Measurements from ENCODE around the gene EMX2.
"Not testable (repeated sequence)": the region's sequence is repeated elsewhere in the genome, so short reads cannot be mapped to it uniquely, and the experiment has no call there.

The EMX2 gene

DNA sequence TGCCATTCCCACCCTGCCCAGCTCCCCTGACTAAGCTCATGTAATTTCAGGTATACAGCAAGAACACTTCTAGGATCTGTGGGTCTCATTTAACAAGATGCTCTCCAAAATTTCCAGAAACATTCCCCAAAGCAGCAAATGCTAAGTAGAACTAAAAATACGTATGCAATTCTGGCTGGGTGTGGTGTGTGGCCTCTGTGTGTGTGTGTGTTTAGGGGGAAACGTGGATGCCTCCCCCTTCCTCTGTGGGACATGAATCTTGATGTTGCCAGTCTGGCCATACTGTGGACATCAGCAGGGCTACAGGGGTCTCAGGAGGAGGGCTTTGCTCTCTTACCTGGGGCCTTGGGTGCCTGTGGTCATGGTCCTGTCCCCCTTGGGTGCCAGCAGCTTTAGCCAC is 18.4 kb downstream of the EMX2 start:
- no peak for DNase-seq (ENCODE audit: low read depth, low spot score)

DNA sequence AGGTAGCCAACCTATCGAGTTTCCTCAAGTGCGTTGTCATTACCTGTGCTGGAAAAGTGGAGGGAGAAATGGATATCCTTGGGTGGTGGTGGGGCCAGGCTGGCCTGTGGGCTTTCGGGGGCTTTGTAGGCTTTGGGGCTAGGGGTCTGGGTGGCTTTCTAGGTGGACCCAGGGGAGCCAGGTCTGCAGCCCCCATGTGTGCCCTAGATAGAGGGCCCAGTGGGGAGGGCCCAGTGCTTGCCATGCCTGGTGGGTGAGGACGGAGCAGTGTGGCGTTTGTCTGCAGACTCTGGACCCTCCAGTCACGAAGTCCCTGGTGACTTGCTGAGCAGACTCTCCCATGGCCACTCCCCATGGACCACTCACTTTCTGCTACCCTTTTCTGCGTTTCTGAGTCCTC is 19.7 kb downstream of the EMX2 start:
- no peak for DNase-seq (ENCODE audit: low read depth, low spot score)

DNA sequence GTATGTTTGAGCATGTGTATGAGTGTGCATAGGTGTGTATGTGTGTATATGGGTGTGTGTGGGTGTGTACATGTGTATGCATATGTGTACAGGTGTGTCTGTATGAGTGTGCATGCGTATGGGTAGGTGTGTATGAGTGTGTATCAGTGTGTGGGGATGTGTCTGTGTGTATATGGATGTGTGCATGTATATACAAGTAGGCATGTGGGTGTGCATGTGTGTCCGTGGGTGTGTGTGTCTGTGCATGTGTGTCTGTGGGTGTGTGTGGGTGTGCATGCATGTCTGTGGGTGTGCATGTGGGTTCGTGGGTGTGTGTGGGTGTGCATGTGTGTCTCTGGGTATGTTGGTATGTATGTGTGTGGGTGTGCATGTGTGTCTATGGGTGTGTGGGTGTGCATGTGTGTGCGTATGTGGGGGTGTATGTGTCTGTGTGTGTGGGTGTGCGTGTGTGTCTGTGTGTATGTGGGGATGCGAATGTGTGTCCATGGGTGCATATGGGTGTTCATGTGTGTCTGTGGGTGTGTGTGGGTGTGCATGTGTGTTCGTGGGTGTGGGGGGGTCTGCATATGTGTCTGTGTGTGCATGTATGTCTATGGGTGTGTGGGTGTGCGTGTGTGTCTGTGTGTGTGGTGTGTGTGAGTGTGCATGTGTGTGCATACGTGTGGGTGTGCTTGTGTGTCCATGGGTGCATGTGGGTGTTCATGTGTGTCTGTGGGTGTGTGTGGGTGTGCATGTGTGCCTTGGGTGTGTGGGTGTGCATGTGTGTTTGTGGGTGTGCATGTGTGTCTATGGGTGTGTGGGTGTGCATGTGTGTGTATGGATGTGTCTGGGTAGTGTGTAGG is 20.6 kb downstream of the EMX2 start:
- DNase-seq (ENCODE audit: low read depth, low spot score): no peak

DNA sequence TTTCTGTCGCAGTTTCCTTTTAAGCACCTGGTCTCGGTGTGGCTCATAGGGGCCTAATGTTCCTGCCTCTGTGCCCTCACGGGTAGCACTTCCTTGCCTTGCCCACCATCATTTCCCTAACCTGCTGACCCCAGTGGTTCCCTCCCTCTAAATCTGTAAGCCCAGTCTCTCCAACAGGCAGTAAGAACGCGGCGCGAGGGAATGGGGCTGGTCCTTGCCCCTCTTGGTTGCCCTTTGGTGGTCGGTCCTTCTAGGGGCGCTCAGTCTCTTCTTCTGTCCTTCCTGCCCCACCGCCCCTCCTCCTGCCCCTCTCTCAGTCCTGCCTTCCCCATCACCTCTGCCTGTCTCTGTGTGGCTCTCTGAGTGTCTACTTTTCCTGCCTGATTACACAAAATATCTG is 21.2 kb downstream of the EMX2 start:
- no peak for DNase-seq (ENCODE audit: low read depth, low spot score)

DNA sequence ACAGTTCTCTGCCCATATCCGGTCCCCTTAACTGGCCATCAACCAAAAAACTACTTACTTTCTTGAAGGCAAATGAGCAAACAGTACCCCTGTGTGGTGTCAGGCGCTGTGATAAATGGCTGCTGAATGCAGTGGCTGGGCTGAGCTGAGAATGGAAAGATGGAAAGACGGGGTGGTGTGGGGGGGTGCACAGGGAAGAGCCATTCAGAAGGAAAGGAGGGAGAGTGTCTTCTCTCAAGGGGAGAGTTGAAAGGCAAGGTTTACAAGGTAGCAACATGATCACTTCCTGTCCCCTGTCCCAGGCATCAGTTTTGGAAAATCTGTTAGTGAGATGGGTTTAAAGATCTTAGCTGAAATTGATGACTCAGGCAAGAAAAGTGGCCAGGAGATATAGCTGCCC is 22.5 kb downstream of the EMX2 start:
- no peak for DNase-seq (ENCODE audit: low read depth, low spot score)

DNA sequence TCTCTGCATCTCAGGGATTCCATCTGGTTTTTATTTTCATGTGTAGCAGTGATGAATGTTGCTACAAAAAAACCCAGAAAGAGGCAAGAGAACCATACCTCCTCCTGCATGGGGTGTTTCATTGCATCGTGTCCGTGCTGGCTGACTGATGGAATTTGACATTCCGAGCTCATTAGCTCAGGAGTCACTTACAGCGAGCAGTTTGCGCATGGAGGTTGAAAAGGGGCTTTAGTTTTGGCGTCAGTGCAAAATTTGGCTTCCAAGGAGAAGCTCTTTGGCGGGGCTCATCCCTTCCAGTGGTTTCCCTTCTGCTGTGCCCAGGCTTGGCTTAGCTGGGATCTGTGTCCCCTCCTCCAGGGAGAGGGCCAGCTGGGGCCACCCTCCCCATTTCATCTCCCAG is 25.8 kb downstream of the EMX2 start:
- DNase-seq (ENCODE audit: low read depth, low spot score): no peak

DNA sequence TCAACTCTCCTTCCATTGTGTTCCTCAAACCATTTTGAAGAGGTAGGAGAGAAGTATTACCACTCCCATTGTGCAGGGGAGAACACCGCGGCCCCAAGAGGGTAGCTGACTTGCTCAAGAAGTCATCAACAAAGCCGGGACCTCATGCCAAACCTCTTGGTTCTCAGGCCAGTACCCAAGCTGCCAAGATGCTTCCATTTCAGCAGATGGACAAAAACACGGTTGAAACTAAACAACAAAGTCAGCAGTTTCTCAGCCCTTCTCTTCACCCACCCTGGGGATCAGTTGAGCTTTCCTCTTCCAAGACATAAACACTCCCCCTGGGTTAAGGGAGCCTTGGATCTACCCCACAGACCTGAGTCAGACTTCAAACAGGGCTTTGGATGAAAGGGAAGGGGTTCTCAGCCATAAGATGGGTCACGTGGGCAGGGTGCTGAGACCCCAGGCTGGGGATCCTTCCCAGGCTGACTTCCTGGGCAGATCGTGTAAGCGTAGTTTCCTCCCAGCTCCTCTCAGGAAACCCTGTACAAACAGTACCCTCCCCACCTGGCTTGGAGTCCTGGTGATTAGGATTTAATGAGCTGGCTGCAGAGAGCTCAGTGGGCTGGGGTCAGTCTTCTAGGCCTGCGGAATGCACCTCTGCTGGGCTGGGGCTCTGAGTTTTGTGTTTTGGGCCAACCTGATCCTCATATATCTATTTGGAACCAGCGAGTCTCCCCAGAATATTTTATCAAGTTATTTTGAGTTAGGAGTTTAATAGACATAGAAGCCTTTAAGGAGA is 27.3 kb downstream of the EMX2 start:
- no peak for DNase-seq (ENCODE audit: low read depth, low spot score)

DNA sequence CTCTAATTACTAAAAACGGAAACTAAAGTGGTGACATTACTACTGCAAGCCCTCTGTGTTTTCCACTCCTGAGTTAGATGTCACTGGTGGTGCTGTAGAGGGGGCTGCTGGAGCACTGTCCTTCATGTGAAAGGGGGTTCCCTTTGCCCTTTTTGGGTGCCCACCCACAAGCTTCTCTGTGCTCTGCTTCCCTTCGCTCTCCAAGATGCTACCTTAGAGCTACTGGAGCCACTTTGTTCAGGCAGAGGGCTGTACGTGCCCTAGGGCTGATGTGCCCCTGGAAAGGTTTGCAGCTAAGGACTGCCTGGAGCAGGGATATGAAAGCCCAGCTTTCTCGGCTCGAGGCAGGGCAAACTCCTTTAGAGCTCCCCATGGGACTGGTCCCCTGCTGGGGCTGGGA is 28.3 kb downstream of the EMX2 start:
- DNase-seq (ENCODE audit: low read depth, low spot score): no peak

DNA sequence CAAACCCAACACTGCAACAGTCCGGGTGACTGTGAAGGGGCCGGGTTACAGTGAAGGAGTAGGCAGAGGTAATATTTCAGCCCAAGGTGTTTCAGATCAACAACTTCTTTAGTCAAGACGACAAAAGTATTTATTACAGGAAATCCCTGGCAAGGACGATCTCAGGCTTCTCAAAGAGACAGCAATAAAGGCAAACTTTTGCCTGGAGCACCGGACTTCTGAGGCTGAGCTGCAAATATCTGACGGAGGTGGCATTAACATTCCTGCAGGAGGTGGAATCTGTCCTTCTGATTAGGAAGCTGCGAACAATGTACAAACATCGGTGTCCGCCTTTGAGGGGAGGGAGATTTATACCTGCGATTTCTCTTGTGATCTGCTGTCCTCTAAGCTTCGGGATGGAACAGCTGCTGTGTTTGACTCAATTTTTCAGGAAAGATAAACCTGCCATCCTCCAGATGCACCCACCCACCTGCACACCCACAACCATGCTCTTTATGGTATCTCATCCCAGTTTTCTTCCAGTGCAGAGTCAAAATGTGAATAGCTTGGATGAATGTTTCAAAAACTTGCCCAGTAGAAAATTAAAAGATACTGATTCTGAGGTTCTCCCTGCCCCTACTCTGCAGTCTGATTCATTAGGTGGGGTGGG is 32.1 kb downstream of the EMX2 start:
- no peak for DNase-seq (ENCODE audit: low read depth, low spot score)

DNA sequence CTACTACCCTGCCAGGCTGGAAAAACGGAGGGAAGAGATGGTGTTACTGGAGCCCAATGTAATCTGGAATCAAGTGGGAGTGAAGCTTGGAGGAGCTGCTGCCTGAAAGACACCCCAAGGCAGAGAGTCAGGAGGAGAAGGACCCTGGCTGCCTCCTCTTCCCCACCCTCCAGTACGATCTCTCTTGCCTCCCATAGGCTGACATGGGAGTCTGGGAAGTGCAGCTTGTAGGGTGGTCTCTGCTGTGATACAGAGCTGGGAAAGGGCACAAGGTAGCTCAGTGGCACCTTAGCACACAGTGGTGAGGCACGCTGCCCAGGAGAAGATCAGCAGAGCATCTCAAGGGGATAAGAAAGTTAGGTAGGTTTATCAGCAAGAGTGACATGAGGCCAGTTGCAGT is 35.9 kb downstream of the EMX2 start:
- no peak for DNase-seq (ENCODE audit: low read depth, low spot score)

DNA sequence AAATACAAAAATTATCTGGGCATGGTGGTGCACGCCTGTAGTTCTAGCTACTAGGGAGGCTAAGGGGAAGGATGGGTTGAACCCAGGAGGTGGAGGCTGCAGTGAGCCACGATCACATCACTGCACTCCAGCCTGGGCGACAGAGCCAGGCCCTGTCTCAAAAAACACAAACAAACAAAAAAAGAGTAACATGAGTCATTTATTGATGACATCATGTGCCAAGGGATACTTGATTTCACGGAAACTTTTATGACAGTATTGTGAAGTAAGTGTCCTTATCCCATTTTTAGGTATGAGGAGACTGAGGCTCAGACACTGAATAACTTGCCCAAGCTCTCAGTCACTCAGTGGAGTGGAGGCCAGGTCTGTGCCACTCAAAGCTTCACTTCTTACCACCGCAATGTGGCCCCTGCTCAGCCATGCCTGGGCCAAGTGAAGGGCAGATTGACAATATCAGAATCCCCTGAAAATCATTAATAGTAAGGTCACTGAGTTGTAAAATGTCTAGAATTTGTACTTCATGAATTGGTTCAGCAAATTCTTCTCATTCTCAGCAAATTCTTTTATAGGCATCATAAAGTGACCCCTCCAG is 36.5 kb downstream of the EMX2 start:
- no peak for DNase-seq (ENCODE audit: low read depth, low spot score)

DNA sequence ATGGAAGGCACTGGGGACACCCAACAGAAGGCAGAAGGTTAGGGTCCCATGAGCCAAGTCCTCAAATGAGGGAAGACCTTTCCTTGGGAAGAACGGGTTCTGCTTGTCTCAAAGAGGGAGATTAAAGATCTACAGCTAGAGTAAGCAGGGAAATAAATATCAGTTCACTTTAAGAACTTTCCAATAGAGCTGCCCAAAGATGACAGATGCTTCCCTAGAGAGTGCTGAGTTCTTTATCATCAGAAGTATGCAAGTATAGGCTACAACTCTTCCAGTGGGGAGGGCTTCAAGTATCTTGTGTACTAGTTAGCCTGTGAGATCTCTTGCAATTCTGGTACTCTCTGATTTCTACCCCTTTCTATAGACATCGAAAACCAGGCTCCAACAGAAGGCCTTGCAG is 39.4 kb downstream of the EMX2 start:
- no peak for DNase-seq (ENCODE audit: low read depth, low spot score)

DNA sequence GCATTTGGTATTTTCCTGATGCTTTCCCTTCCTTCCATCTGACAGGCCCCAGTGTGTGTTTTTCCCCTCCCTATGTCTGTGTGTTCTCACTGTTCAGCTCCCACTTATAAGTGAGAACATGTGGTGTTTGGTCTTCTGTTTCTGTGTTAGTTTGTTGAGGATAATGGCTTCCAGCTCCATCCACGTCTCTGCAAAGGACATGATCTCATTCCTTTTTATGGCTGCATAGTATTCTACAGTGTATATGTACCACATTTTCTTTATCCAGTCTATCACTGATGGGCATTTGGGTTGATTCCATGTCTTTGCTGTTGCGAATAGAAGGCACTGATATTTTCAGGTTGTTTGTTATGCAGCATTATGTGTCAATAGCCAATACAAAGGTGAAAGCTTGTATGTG is 42.3 kb downstream of the EMX2 start:
- DNase-seq (ENCODE audit: low read depth, low spot score): not testable (repeated sequence)

DNA sequence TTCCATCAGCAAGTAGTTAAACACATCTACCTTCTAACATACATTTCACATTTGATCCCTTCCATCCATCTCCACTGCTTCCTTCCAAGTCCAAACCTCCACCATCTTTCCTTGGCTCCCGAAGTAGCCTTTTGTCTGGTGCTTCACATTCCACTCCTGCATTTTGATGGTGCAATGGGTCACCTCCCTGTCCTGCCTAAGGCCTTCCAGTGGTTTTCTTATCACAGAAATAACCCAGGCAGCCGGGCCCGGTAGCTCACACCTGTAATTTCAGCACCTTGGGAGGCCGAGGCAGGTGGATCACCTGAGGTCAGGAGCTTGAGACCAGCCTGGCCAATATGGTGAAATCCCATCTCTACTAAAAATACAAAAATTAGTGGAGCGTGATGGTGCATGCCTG is 44.5 kb downstream of the EMX2 start:
- no peak for DNase-seq (ENCODE audit: low read depth, low spot score)

DNA sequence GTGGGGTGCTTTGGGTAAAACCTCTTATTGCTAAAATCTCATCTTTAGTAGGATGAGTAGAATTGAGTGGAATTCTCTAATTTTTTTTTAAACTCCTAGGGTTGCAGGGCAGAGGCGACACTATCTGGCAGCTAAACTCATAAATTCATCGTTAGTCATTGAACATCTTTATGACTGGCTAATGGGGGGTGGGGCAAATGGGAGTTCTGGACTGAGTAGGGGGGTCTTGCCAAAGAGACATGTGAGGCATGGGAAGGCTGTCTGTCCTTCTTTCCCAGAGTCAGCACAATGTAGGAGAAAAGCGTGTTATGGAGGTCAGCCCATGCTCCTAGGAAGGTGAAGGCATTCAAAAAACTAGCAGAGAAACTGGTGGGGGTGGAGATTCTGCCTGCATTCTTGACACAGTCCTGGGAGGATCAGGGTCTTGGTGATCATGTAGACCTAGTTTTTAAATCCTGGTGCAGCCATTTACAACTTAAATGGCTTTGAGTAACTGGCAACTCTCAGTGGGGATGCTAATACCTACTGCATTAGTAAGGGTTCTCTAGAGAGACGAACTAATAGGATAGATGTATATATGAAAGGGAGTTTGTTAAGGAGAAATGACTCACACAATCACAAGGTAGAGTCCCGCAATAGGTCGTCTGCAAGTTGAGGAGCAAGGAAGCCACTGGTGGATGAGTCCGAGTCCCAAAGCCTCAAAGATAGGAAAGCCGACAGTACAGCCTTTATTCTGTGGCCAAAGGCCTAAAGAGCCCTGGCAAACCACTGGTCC is 47.7 kb downstream of the EMX2 start:
- DNase-seq (ENCODE audit: low read depth, low spot score): no peak

DNA sequence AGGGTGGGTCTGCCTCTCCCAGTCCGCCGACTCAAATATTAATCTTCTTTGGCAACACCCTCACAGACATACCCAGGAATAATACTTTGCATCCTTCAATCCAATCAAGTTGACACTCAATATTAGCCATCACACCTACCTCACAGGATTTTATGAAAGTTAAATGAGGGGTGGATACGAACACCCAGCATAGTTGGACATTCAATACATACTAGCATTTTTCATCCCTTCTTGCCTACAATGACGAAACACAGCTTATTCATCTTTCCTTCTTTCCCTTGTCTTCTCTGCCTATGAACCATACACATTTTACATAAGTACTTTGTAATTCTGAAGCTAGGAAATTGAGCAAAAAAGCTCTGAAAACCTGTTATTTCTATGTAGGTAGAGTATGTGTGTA is 48.5 kb downstream of the EMX2 start:
- DNase-seq (ENCODE audit: low read depth, low spot score): no peak

DNA sequence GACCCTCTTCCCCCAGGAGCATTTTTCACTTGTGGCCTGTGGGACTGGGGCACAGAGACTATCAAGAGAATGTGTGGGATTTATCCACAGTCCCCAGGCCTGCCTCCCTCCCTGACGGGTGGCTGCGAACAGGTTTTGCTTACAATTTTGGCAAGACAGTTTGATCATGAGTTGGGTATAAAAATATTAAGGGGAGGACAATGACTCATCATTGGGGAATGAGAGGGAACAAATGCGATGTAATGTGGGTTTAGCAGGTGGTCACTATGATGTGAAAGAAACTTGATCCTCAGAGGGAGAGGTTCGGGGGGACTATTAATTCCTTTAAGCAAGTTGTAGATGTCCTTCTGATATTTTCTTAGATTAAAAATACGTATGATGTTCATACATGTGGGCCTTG is 52.2 kb downstream of the EMX2 start:
- no peak for DNase-seq (ENCODE audit: low read depth, low spot score)

DNA sequence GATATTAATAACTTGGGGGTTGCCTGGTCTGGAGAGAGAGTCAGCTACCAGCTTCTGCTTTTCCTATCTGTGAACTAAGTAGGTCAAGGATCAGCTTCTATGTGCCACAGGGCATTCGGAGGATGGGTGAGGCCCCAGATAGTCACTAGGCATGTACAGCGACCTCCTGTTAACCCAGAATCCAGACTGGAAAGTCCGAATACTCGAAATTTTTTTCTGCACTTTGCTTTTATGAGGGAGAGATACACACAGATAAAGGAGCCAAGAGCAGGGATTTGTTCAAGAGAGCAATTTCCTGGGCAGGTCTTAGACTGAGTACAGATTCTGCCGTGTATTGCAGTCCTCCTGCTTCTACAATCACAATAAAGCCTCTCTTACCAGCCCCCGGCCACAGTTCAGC is 54.2 kb downstream of the EMX2 start:
- DNase-seq (ENCODE audit: low read depth, low spot score): no peak

DNA sequence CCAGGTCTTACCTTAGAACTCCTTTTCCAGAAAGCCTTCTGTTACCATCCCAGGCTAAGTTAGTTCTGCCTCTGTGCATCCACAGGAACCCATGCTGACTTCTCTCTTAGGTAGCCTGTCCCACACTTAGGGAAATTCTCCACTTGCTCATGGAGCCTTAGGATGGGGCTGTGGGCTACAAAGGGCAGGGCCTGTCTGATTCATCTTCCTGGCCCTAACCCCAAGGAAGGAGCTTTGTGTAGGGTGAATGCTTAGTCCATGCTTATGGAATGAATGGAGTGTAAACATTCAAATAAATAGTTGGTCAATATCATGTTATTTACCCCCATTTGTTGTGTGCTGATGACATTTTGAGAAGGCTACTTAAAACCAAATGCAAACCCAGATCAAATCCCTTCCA is 54.7 kb downstream of the EMX2 start:
- DNase-seq (ENCODE audit: low read depth, low spot score): no peak

Measured in activated naive CD8-positive, alpha-beta T cell treated with anti-CD3 and anti-CD28 coated beads, Interleukin-2, amount 50 U/mL, for 16 hours (primary cell).